NOMO-1 treated with DMSO at 0.1 percent for 48 hours (cell line): ENCODE data around the gene ZXDA.

Experiments
- DNase-seq: peaks from one replicate; lab custom pipeline; 2025; ENCODE audit not compliant: unreplicated experiment; lab: John Stamatoyannopoulos, UW

Gene ZXDA

GRCh38 chrX:57899064-57899463 is 11.2 kb downstream of the ZXDA start:
- DNase-seq, result no peak

- no peak for DNase-seq
These were observed 38.8 kb downstream of the ZXDA start for GRCh38 chrX:57871463-57871862.
